Uterus (tissue), 4 donors: ENCODE data around the gene COX5A. TPM values are rescaled to one million over a fixed set of nuclear protein-coding genes. Genes with fewer than 3 reads are reported as not detected.

Source experiments
- DNase-seq, 2 donors: peaks; one replicate each; pipeline ENCODE4 v3.0.0-alpha.2; 2019 to 2020
- H3K27ac ChIP-seq, 2 donors: fragments of 200-600 bp; sonication (generic); 1 replicate in 1 of 2; 2 replicates in 1 of 2; pipeline ENCODE4 v1.5.1; 2016 to 2018
- H3K27me3 ChIP-seq, 2 donors: fragments of 200-600 bp; sonication (generic); one replicate each; pipeline ENCODE4 v1.5.1; 2018 to 2019; ENCODE audit warnings: control low read depth in 1 of 2
- H3K36me3 ChIP-seq, 2 donors: fragments of 200-600 bp; sonication (generic); one replicate each; pipeline ENCODE4 v1.5.1; 2019; ENCODE audit warnings: control low read depth in 1 of 2
- H3K4me1 ChIP-seq, 2 donors: fragments of 200-600 bp; sonication (generic); one replicate each; pipeline ENCODE4 v1.5.1; 2018 to 2019; ENCODE audit warnings: control low read depth in 1 of 2
- H3K4me3 ChIP-seq, 2 donors: fragments of 200-600 bp; sonication (generic); 1 replicate in 1 of 2; 2 replicates in 1 of 2; pipeline ENCODE4 v1.5.1; 2018 to 2019; ENCODE audit warnings: mild to moderate bottlenecking in 1 of 2
- H3K9me3 ChIP-seq, 2 donors: fragments of 200-600 bp; sonication (generic); one replicate each; pipeline ENCODE4 v1.5.1; 2019; ENCODE audit warnings: control low read depth in 1 of 2
- CTCF ChIP-seq, 4 experiments: fragments of 200-600 bp in 2 of 4; fragments of 450-650 bp in 2 of 4; sonication (generic) in 2 of 4; IDR thresholded peaks; one replicate each; pipeline ENCODE4 v1.5.1; 2016 to 2019; ENCODE audit warnings: antibody characterized with exemption in 4 of 4, mild to moderate bottlenecking in 2 of 4, moderate library complexity in 1 of 4
- POLR2A ChIP-seq, 2 donors: fragments of 450-650 bp; IDR thresholded peaks; one replicate each; pipeline ENCODE4 v1.6.1; 2016; ENCODE audit warnings: antibody characterized with exemption in 2 of 2, mild to moderate bottlenecking in 1 of 2, moderate library complexity in 1 of 2
- intact Hi-C: fragments of 100-400 bp; cut with DNase I; formaldehyde crosslinking; loops from one replicate; pipeline ENCODE4 v1.15.1; 2023; ENCODE audit warnings: low total_unique reads
- total RNA-seq, 4 donors: library from RNA; depleted of rRNA in 3 of 4; stranded (reverse); fragments of >200 nt in 3 of 4; gene quantifications; one replicate each; pipeline versions ENCODE4 v1.1.0 to v1.2.4, GENCODE V29; 2014 to 2023
- donor health status: DM: yes; HTN: yes; CAD: no.

COX5A gene
- total RNA-seq, 4 donors from 2014 or later = 9.0 to 84.1 (median 46.6) TPM

GRCh38 chr15:74977599-74977998 is 39.7 kb upstream of the COX5A start:
- H3K27ac ChIP-seq = no peak overlapping the region
- H3K36me3 ChIP-seq = no peaks in the 10 kb centered on the region
- H3K4me3 ChIP-seq = no peak overlapping the region
- no peaks in the 10 kb centered on the region for H3K27me3 ChIP-seq
- intact Hi-C loops = no loop called here
- H3K4me1 ChIP-seq = no peaks in the 10 kb centered on the region
- DNase-seq = no peak
- TF ChIP-seq CTCF (IDR thresholded peaks at IDR 0.05) = no peak
- no peak for TF ChIP-seq POLR2A (IDR thresholded peaks at IDR 0.05)
- H3K9me3 ChIP-seq = no peaks in the 10 kb centered on the region

GRCh38 chr15:74976159-74976558 is 38.3 kb upstream of the COX5A start:
- Histone ChIP-seq H3K4me3 (no peak overlapping the region), H3K9me3 (no peaks in the 10 kb centered on the region), H3K27me3 (no peaks in the 10 kb centered on the region), H3K4me1 (no peaks in the 10 kb centered on the region), H3K27ac (no peak overlapping the region), H3K36me3 (no peaks in the 10 kb centered on the region)
- TF ChIP-seq POLR2A (IDR thresholded peaks at IDR 0.05) = no peak
- TF ChIP-seq CTCF (IDR thresholded peaks at IDR 0.05) = no peak
- intact Hi-C loops = no loop called here
- DNase-seq = no peak

GRCh38 chr15:74967670-74968069 is 29.8 kb upstream of the COX5A start:
- intact Hi-C loops = no loop called here
- H3K4me3 ChIP-seq = no peak overlapping the region
- no peak for DNase-seq
- no peaks in the 10 kb centered on the region for H3K36me3 ChIP-seq
- no peak overlapping the region for H3K27ac ChIP-seq
- H3K27me3 ChIP-seq = no peaks in the 10 kb centered on the region
- TF ChIP-seq POLR2A (IDR thresholded peaks at IDR 0.05) (no peak), CTCF (IDR thresholded peaks at IDR 0.05) (no peak)
- H3K4me1 ChIP-seq = no peaks in the 10 kb centered on the region
- no peaks in the 10 kb centered on the region for H3K9me3 ChIP-seq

- peaks cover 0 to under 1% of the 10 kb centered on the region in 2 donors for H3K27me3 ChIP-seq
- no peak overlapping the region for H3K4me3 ChIP-seq
- H3K36me3 ChIP-seq = no peaks in the 10 kb centered on the region
- intact Hi-C loops = no loop called here
- no peaks in the 10 kb centered on the region for H3K9me3 ChIP-seq
- TF ChIP-seq POLR2A (IDR thresholded peaks at IDR 0.05) (no peak), CTCF (IDR thresholded peaks at IDR 0.05) (no peak)
- H3K4me1 ChIP-seq = no peaks in the 10 kb centered on the region
- no peak for DNase-seq
- no peak overlapping the region for H3K27ac ChIP-seq
Measured at GRCh38 chr15:74964794-74965193, 26.9 kb upstream of the COX5A start.

GRCh38 chr15:74963213-74963612 is 25.3 kb upstream of the COX5A start:
- intact Hi-C loops = no loop called here

More at GRCh38 chr15:74963213-74963612, 25.3 kb upstream of the COX5A start:
- Histone ChIP-seq H3K4me3 (no peak overlapping the region), H3K4me1 (no peaks in the 10 kb centered on the region), H3K9me3 (no peaks in the 10 kb centered on the region), H3K36me3 (no peaks in the 10 kb centered on the region), H3K27me3 (peaks cover 4 to 15% of the 10 kb centered on the region in 2 donors), H3K27ac (no peak overlapping the region)
- DNase-seq = no peak
- TF ChIP-seq POLR2A (IDR thresholded peaks at IDR 0.05) (no peak), CTCF (IDR thresholded peaks at IDR 0.05) (no peak)
